Kidney (tissue), 14 donors: ENCODE measurements around the gene PRKAG2. TPM values are rescaled to one million over a fixed set of nuclear protein-coding genes. Genes with fewer than 3 reads are reported as not detected.

Source experiments
- DNase-seq, 5 donors: peaks; one replicate each; pipeline ENCODE4 v3.0.0-alpha.2; 2013 to 2020
- FAIRE-seq: peaks from 2 replicates; lab custom pipeline; 2012; peaks lifted over from hg19 to GRCh38; lab: Jason Lieb, UNC
- H3K27ac ChIP-seq, 2 donors: one replicate each; pipeline ENCODE4 v1.7.0; 2013; ENCODE audit warnings: low read depth in 2 of 2, low read length in 2 of 2, inconsistent platforms in 1 of 2
- H3K27me3 ChIP-seq: one replicate; pipeline ENCODE4 v1.7.1; 2013; ENCODE audit warnings: low read length, inconsistent platforms; ENCODE audit not compliant: control insufficient read depth, insufficient read depth
- H3K36me3 ChIP-seq, 3 donors: one replicate each; pipeline versions ENCODE4 v1.7.0 to v1.7.1; 2013; ENCODE audit warnings: low read length in 3 of 3, control low read depth in 1 of 3, inconsistent platforms in 1 of 3; ENCODE audit not compliant: insufficient read depth in 3 of 3, control insufficient read depth in 2 of 3
- H3K4me1 ChIP-seq, 3 donors: one replicate each; pipeline versions ENCODE4 v1.7.0 to v1.7.1; 2013; ENCODE audit warnings: low read length in 3 of 3, inconsistent platforms in 1 of 3, low read depth in 1 of 3; ENCODE audit not compliant: control insufficient read depth in 2 of 3, insufficient read depth in 2 of 3
- H3K4me3 ChIP-seq, 3 donors: one replicate each; pipeline versions ENCODE4 v1.7.0 to v1.8.1; 2013; ENCODE audit warnings: low read length in 3 of 3, control low read depth in 1 of 3, inconsistent platforms in 1 of 3
- H3K9ac ChIP-seq, 3 donors: one replicate each; pipeline versions ENCODE4 v1.7.0 to v1.7.1; 2013; ENCODE audit warnings: low read length in 3 of 3, control low read depth in 1 of 3, inconsistent platforms in 1 of 3
- H3K9me3 ChIP-seq, 3 donors: one replicate each; pipeline versions ENCODE4 v1.7.0 to v1.7.1; 2013; ENCODE audit warnings: low read length in 3 of 3, control low read depth in 1 of 3, inconsistent platforms in 1 of 3; ENCODE audit not compliant: control insufficient read depth in 2 of 3, insufficient read depth in 1 of 3
- CTCF ChIP-seq: IDR thresholded peaks from 3 replicates; pipeline ENCODE4 v1.5.1; 2012; ENCODE audit warnings: mild to moderate bottlenecking, moderate library complexity, borderline replicate concordance; ENCODE audit not compliant: insufficient read depth; ENCODE audit errors: extremely low read depth
- intact Hi-C: fragments of 100-400 bp; cut with DNase I; formaldehyde crosslinking; loops from one replicate; pipeline ENCODE4 v1.11.1; 2022
- polyA plus RNA-seq: library from polyadenylated mRNA; stranded (reverse); fragments of 350-450 nt; fragmentation: Illumina TruSeq; extraction: RNeasy Lipid Tissue Mini Kit (QIAGEN cat#74804); gene quantifications from one replicate; pipeline ENCODE4 v1.2.3, GENCODE V29; 2014; ENCODE audit warnings: low read depth, low replicate concordance; ENCODE audit not compliant: insufficient read depth
- total RNA-seq: library from RNA; stranded (reverse); fragmentation: NEBNext Ultra II Directional; extraction: Animal tissue kit (Norgen Biotek cat#: 25700); gene quantifications from one replicate; pipeline ENCODE4 v1.2.1, GENCODE V29; 2021
- donor health status: control.
- donor health status: control.
- donor health status: control.
- donor health status: control.
- donor health status: control.
- donor health status: DM: yes; HTN: yes; CAD: no.
- donor health status: Normal renal cell carcinoma (clear cell type).

Gene PRKAG2
- total and polyA plus RNA-seq, 2 donors from 2014 or later, result 40.7 to 40.9 TPM

GRCh38 chr7:151869109-151869428 is 7.8 kb downstream of the PRKAG2 start:
- H3K27ac ChIP-seq, result peak overlapping the region in 1 of 2 donors; percentile 71
- H3K36me3 ChIP-seq, result no peaks in the 10 kb centered on the region
- H3K4me1 ChIP-seq, result peaks cover 0 to 45% (median 35%) of the 10 kb centered on the region in 3 donors
- intact Hi-C loops, result no loop called here
- DNase-seq, result peak in 1 of 5 donors; percentile 2
- no peaks in the 10 kb centered on the region for H3K9me3 ChIP-seq
- H3K27me3 ChIP-seq, result no peaks in the 10 kb centered on the region
- no peak for FAIRE-seq
- TF ChIP-seq CTCF, result no peak
- H3K4me3 ChIP-seq, result peak overlapping the region in 1 of 3 donors; percentile 36
- H3K9ac ChIP-seq, result peak overlapping the region in 1 of 3 donors; percentile 59

GRCh38 chr7:151868396-151869108 is 8.4 kb downstream of the PRKAG2 start:
- Histone ChIP-seq H3K36me3 (no peaks in the 10 kb centered on the region), H3K27ac (peak overlapping the region; percentile 71 to 76), H3K9ac (peak overlapping the region in 1 of 3 donors; percentile 59), H3K4me1 (peaks cover 0 to 48% (median 35%) of the 10 kb centered on the region in 3 donors), H3K9me3 (no peaks in the 10 kb centered on the region), H3K27me3 (no peaks in the 10 kb centered on the region), H3K4me3 (peak overlapping the region in 2 of 3 donors; percentile 36 to 54)
- TF ChIP-seq CTCF, result no peak
- FAIRE-seq, result no peak
- intact Hi-C loops, result no loop called here
- DNase-seq, result peak in 1 of 5 donors; percentile 52

- no peaks in the 10 kb centered on the region for H3K36me3 ChIP-seq
- peak in 2 of 5 donors; percentile 48 to 82 for DNase-seq
- FAIRE-seq, result no peak
- H3K27me3 ChIP-seq, result no peaks in the 10 kb centered on the region
- peaks cover 0 to 52% (median 35%) of the 10 kb centered on the region in 3 donors for H3K4me1 ChIP-seq
- peak overlapping the region; percentile 71 to 76 for H3K27ac ChIP-seq
- no peak for TF ChIP-seq CTCF
- H3K4me3 ChIP-seq, result peak overlapping the region in 2 of 3 donors; percentile 36 to 54
- intact Hi-C loops, result no loop called here
- peak overlapping the region in 1 of 3 donors; percentile 59 for H3K9ac ChIP-seq
- no peaks in the 10 kb centered on the region for H3K9me3 ChIP-seq
Observed at GRCh38 chr7:151867912-151868311, 9.0 kb downstream of the PRKAG2 start.
